Heart left ventricle (tissue), 13 donors: Measurements from ENCODE around the gene RPS10.

Experiments used
- POLR2A ChIP-seq, 2 donors: fragments of 450-650 bp; IDR thresholded peaks; one replicate each; pipeline ENCODE4 v1.6.1; 2017; ENCODE audit warnings: antibody characterized with exemption in 2 of 2, mild to moderate bottlenecking in 2 of 2, moderate library complexity in 2 of 2
- TF ChIP-seq, protein P1 (sequence below), 12 donors: fragments of 200-600 bp; sonication (generic) in 4 of 12; IDR thresholded peaks; one replicate each; pipeline versions ENCODE4 v1.5.0 to v1.8.0; 2018 to 2022; ENCODE audit warnings: antibody characterized with exemption in 12 of 12, mild to moderate bottlenecking in 5 of 12
- donor health status: ischemic (EF 13 %, LVEDD 7.1; RV severe dilation, severe dysfunction).
- donor health status: DM: no; HTN: yes; CAD: no.
- donor health status: DM: no; HTN: no; CAD: no.
- donor health status: ischemic (EF 25% LVEDD 6.9; RV normal size, moderate dysfunction).
- donor health status: ischemic (EF 25% LVEDD 5.7; RV mildly dilated, moderate dysfunction).
- donor health status: ischemic (EF 35%, LVEDD 5.7; RV mildly dilated, moderate dysfunction).
- donor health status: nonischemic (EF 11% LVEDD 7.7; RV severe dilation, severe dysfunction).
- donor health status: DM: yes; HTN: yes; CAD: no.
- donor health status: PGD.
- donor health status: ischemic (EF 29% LVEDD 5.4; RV normal size, mild dysfunction).
- donor health status: nonischemic (EF 23%, LVEDD 6.1; RV moderate dilation, normal function).

DNA sequence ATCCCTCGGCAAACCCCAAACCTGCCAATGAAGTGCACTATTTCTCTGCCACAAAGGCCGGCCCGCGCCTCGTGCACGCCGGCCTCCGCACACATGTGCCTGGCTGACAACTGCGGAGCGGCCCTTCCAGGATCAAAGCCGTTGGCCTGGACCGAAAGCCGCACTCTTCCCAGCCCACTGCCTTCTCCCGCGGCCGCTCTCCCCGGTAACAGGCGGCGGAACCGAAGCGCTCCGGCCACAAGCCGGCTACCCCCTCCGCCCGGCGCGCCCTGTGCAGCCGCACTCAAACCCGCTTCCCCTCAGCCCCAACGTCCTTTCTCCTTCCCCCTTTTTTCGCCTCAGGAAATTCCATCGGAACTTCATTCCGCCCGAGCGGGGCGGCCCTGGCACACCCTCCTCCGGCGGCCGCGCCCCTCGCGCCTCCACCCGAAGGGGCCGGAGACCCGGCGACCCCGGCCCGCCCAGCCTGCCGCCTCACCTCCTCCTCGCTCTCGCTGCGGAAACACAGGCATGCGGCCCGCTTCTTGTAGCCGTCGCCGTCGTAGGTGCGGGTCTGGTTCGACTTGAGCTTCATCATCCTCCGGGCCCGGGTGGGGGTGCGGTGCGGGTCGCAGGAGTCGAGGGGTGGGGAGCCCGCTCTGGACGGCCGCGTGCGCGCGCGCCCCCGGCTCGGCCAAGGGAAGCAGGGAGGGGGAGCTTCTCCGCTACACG, 33.9 kb downstream of the RPS10 start:
- TF ChIP-seq, protein P1, sequence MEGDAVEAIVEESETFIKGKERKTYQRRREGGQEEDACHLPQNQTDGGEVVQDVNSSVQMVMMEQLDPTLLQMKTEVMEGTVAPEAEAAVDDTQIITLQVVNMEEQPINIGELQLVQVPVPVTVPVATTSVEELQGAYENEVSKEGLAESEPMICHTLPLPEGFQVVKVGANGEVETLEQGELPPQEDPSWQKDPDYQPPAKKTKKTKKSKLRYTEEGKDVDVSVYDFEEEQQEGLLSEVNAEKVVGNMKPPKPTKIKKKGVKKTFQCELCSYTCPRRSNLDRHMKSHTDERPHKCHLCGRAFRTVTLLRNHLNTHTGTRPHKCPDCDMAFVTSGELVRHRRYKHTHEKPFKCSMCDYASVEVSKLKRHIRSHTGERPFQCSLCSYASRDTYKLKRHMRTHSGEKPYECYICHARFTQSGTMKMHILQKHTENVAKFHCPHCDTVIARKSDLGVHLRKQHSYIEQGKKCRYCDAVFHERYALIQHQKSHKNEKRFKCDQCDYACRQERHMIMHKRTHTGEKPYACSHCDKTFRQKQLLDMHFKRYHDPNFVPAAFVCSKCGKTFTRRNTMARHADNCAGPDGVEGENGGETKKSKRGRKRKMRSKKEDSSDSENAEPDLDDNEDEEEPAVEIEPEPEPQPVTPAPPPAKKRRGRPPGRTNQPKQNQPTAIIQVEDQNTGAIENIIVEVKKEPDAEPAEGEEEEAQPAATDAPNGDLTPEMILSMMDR (IDR thresholded peaks at IDR 0.05) = no peak
- no peak for TF ChIP-seq POLR2A (IDR thresholded peaks at IDR 0.05)
